AML-193 (cell line): ENCODE results near the gene CAPN10.

Source experiments
- DNase-seq, 2 experiments: peaks; one replicate each; lab custom pipeline; 2025; lab: John Stamatoyannopoulos, UW

Gene CAPN10

DNA sequence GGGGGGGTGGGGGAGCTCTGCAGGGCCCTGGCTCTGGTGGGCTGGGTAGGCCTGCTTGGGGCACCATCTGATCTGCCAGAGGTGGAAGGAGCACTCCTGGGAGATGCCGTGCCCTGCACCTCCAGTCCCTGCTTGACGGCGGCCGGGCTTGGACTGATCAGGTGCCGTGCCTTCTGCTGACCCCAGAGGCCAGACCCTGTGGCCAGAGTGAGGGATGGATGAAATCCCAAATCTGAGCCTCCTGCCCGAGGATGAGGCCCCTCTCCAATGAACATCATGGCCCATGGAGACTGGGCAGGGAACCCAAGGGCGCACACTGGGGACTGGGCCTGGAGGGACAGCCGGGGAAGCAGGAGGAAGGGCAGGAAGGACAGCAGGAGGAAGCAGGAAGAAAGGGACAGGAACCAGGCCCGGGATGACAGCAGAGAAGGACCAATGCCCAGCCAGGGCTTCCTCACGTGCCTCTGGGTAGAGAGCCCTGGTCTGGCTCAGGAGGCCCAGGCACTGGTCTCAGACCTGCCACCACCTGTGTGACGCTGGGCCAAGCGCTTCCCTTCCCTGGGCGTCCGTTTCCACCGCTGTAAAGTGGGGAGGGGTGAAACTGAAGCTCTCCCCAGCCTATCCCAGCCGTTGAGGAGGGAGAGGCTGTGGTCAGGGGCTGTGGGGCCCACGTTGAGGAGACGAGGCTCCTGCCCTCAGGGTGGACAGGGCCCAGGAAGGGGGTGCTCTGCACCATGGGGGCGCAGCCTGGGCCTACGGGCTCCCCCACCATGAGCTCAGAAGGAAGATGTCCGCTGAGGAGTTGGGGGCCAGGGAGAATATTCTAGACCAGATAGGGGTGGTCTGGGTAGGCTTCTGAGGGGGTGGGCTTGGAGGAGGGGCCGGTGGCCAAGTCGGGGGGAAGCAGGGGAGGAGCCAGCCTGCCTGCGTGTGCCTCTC is 37.7 kb downstream of the CAPN10 start:
- DNase-seq: no peak

DNA sequence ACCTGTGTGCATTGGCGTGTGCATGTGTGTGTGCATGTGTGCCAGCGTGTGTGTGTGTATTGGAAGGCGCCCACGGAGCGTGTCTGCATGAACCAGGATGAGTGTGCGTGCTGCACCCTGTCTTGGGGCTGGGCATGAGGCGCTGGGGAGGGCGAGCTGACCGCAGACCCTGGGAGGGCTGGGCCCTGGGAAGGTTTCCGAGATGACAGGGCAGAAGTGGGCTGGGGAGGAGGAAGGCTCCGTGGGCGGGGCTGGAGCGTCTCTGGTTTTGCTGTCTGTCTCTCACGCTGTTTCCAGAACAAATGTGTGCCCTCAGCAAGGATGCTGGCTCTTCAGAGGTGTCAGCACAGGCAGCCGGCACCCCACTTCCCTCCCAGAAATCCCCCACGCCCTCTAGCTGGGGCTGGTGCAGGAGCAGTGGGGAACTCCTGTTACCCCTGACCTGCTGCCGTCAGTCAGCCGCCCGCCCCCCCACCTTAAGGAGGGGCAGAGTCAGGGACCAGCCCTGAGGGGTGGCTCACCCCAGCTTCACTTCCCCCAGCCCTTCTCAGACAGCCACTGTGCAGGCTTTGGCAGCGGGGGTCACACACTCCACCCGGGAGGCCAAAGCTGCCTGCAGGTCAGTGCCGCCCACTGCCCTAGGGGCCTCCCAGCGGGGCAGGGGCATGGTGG is 38.6 kb downstream of the CAPN10 start, which contains the start of gene GPR35:
TSS of gene GPR35 (plus strand) at position 531 of the 672 bp plus-strand sequence. CDS start 4,473 bp downstream, outside the sequence.
- peak; percentile 74 to 82 for DNase-seq

DNA sequence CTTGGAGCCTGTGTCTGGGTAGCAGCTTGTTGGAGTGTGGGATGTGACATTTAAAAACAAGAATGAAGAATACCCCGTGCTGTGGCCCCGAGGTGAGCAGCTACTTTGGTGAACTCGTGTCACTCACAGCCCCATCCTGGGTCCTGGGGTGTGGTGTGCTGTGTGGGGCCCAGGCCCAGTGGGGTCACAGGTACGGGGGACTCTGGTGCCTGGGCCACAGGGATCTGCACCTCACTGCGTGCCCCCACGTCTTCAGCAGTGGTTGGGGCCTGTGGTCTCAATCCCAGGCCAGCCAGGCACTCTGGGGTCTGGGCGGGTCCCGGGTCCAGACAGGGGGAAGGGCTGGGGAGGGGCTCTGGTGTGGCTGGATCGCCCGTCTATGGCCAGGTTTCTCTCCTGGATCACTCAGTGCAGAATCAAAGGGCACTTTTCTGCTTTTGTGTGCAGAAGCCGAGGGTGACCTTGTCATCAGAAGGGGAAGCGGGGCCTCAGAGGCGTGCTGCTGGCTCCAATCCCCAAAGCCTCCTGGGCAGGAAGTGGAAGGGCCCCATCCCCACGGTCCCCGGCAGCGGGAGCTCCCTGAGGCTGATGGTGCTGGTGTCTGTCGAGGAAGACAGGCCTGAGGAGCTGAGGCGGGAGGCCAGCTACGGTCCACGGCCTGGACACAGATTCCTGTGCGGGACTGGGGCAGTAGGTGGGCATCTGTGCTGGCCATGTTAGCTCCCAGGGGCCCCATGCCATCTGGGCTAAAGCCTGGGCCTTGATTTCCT is 40.2 kb downstream of the CAPN10 start:
- DNase-seq: peak; percentile 30 to 39

DNA sequence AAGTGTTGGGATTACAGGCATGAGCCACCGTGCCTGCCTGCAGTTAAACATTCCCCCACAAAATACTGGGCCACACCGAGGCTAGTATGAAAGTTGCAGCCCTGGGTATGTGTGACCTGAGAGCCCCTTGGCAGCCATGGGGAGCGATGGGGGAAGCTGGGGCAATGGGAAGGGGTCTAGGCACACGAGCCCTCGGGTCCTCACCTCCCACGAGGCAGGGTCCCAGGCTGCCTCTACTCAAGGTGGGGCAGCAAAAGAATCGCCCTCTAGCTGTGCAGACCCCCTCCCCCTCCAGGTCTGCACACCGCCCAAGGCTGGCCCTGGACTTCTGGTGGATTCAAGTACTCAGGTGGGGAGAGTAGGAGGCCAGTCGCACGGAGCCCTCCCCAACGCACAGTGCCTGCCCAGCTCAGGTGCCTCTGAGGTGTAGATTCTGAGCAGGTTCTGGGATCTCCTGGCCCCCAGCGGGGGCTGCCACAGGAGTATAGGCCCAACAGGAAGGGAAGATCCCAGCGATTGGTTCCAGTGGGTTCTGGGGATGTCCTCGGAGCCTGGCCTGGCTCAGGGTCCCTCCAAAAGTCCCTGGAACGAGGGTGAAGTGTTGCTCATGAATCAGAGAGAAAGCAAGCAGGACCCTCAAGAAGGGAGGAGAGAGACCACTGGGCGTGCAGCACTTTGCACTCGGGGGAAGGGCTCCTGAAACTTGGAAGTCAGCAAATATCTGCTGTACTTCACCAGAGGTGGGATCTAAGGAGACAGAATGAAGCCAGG is 41.4 kb downstream of the CAPN10 start:
- no peak for DNase-seq

DNA sequence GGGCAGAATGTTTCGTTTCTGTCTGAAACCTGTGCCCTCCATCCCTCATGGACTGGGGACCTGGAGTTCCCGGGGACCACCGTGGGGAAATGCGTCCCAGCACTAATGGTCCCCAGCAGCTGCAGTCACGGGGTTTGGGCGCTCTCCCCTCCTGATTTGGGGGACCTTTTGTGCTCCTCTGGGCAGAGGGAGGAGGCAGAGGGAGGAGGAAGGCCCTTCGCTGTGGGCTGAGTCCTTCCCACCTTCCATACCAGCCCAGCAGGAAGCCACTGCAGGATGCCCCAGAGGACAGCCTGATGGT is 41.9 kb downstream of the CAPN10 start:
- no peak for DNase-seq

DNA sequence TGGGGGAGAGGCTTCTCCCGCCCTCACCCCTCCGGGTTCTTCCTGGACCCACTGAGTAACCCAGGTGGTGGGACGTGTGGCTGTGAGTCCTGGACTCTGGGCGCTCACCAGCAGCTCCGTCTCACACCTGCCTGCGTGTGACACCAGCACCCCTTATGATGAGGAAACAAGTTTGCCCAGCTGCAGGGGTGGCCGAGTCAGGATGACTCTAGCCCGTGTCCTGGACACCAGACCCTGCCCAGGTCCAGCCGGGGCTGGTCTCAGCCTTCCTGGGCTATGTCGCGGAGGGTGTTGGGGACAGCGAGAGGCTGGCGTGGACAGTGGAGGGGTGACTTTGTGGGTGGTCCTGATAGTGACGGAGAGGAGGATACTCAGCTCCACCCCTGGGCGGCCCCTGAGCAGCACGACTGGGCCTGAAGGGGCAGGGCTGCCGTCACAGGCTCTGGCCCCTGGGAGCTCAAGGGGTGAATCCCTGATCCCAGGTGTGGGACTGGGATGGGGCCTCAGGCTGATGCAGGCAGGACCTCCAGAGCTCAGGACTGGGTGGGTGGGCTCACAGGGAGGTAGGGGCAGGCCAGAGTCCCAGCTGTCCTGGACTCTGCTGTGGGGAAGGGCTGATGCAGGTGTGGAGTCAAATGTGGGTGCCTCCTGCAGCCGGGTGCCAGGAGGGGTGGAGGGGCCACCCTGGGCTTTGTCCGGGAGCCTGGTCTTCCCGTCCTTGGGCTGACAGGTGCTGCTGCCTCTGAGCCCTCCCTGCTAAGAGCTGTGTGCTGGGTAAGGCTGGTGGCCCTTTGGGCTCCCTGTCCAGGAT is 42.5 kb downstream of the CAPN10 start:
- no peak for DNase-seq

DNA sequence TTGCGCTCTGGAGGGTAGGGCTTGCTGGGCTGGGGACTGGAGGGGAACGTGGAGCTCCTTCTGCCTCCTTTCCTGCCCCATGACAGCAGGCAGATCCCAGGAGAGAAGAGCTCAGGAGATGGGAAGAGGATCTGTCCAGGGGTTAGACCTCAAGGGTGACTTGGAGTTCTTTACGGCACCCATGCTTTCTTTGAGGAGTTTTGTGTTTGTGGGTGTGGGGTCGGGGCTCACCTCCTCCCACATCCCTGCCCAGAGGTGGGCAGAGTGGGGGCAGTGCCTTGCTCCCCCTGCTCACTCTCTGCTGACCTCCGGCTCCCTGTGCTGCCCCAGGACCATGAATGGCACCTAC is 43.1 kb downstream of the CAPN10 start:
- DNase-seq: no peak

DNA sequence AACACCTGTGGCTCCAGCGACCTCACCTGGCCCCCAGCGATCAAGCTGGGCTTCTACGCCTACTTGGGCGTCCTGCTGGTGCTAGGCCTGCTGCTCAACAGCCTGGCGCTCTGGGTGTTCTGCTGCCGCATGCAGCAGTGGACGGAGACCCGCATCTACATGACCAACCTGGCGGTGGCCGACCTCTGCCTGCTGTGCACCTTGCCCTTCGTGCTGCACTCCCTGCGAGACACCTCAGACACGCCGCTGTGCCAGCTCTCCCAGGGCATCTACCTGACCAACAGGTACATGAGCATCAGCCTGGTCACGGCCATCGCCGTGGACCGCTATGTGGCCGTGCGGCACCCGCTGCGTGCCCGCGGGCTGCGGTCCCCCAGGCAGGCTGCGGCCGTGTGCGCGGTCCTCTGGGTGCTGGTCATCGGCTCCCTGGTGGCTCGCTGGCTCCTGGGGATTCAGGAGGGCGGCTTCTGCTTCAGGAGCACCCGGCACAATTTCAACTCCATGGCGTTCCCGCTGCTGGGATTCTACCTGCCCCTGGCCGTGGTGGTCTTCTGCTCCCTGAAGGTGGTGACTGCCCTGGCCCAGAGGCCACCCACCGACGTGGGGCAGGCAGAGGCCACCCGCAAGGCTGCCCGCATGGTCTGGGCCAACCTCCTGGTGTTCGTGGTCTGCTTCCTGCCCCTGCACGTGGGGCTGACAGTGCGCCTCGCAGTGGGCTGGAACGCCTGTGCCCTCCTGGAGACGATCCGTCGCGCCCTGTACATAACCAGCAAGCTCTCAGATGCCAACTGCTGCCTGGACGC is 43.6 kb downstream of the CAPN10 start:
- DNase-seq: no peak

DNA sequence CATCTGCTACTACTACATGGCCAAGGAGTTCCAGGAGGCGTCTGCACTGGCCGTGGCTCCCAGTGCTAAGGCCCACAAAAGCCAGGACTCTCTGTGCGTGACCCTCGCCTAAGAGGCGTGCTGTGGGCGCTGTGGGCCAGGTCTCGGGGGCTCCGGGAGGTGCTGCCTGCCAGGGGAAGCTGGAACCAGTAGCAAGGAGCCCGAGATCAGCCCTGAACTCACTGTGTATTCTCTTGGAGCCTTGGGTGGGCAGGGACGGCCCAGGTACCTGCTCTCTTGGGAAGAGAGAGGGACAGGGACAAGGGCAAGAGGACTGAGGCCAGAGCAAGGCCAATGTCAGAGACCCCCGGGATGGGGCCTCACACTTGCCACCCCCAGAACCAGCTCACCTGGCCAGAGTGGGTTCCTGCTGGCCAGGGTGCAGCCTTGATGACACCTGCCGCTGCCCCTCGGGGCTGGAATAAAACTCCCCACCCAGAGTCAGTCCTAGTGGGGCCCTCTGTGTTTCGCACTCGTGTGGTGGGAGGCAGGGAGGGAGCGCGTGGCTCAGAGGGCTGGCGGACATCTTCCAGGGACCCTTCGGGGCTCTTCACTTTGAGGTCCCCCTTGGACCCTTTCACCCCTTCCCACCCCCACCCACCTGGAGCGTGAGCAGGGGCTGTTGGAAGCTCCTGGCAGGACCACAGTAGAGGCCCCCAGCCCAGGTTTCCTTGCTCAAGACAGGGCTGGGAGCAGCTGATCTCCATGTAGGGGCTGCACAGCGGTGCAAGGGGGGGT is 44.4 kb downstream of the CAPN10 start:
- DNase-seq: no peak

DNA sequence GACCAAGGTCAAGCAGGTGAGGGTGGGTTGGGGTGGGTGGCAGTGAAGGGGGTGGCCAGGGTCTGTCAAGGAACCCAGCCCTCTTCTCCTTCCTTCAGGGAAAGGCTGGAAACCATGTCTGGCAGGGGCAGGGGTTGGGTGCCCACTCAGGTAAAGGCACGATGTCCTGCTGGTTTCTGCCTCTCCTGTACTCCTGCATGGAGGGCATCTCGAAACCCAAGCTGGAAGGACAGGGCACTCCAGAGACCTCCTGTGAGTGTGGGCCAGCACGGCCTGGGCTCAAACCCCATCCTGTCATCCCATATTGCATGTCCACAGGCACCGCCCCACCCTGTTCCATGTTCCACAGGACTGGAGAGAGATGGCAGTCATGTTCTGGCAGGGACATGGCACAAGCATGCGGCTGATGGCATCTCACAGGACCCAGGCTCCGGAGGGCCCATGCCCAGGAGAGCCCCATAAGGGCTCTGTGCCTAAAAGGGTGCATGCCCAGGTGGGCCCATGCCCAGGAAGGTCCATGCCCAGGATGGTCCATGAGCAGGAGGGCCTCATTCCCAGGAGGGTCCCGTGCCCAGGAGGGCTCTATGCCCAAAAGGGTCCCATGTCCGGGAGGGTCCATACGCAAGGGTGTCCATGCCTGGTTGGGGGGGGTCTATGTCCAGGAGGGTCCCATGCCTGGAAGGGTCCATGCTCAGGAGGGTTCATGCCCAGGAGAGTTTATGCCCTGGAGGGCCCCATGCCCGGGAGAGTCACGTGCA is 45.2 kb downstream of the CAPN10 start:
- no peak for DNase-seq

DNA sequence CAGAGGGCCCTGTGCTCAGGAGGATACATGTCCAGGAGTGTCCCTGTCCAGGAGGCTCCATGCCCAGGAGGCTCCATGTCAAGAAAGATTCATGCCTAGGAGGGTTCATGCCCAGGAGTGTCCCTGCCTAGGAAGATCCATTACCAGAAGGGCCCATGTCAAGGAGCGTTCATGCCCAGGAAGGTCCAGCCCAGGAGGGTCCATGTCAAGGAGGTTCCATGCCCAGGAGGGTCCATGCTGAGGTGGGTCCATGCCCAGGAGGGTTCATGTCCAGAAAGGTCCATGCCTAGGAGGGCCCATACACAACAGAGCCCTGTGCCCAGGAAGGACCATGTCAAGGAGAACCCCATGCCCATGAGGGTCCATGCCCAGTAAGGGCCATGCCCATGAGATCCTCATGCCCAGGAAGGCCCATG is 45.8 kb downstream of the CAPN10 start:
- no peak for DNase-seq

DNA sequence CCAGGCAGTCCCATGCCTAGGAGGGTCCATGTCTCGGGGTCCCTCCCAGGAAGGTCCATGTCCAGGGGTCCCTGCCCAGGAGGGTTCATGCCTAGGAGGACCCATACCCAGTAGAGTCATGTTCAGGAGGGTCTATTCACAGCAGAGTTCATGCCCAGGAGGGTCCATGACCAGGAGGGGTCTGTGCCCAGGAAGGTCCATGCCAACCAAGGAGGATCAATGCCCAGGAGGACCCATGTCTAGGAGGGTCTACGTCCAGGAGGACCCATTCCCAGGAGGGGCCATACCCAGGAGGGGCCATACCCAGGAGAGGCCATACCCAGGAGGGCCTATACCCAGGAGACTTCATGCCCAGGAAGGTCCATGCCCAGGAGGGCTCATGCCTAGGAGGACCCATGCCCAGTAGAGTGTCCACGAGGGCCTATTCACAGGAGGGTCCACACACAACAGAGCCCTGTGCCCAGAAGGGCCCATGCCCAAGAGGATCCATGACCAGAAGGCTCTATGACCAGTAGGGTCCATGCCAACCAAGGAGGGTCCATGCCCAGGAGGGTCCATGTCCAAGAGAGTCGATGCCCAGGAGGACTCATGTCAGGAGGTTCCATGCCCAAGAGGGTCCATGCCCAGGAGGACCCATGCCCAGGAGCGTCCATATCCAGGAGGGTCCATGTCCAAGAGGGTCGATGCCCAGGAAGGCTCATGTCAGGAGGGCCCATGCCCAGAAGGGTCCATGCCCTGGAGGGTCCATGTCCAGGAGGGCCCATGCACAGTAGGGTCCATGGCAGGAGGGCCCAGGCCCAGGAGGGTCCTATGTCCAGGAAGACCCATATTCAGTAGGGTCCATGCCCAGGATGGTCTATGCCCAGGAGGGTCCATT is 48.8 kb downstream of the CAPN10 start:
- no peak for DNase-seq

DNA sequence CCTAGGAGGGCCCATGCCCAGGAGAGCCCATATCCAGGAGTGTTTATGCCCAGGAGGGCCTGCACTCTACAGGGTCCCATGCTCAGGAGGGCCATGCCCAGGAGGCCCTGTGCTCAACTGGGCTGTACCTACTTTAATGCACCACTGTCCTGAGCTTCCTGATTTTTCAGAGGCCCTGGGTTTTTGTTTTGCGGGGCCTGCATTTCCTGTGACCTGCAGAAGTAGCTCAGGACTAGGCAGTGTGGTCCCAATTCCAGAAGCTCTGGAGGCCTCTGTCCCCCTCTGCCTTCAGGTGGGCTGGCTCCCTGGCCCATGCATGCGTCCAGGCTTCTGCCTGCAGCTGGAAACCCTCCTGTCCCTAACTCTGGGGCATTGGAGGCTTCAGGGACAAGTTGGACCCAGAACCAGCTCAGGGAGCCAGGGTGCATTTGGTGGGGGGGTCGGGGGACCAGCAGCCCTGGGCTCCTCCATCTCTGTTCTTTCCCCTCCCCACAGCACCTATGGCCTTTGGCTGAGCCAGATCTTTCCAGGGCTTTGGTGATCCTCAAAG is 49.5 kb downstream of the CAPN10 start:
- no peak for DNase-seq

DNA sequence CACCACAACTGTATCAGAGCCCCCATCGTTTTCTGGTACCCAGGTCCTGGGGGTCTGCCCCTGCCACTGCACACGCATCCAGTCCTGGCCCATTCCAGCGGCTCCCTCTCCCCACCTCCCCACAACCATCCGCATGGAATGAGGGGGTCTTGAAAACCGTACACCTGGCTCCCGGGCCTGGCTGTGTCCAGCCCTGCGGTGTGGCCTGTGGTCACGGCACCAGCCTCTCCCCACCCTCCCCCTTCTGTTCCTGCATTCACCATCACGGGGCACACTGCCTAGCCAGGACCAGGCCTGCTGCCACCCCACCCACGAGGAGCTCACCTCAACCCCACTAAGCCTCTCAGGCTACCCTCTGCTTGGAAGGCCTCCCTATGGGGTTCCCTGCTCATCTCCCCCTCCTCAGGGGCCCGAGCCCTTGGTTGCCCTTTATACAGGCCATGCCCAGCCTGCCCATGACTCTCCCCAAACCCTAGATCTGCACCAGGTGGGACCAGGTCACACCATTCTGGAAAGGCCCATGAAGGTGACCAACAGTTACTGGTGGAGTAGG is 50.1 kb downstream of the CAPN10 start:
- no peak for DNase-seq

DNA sequence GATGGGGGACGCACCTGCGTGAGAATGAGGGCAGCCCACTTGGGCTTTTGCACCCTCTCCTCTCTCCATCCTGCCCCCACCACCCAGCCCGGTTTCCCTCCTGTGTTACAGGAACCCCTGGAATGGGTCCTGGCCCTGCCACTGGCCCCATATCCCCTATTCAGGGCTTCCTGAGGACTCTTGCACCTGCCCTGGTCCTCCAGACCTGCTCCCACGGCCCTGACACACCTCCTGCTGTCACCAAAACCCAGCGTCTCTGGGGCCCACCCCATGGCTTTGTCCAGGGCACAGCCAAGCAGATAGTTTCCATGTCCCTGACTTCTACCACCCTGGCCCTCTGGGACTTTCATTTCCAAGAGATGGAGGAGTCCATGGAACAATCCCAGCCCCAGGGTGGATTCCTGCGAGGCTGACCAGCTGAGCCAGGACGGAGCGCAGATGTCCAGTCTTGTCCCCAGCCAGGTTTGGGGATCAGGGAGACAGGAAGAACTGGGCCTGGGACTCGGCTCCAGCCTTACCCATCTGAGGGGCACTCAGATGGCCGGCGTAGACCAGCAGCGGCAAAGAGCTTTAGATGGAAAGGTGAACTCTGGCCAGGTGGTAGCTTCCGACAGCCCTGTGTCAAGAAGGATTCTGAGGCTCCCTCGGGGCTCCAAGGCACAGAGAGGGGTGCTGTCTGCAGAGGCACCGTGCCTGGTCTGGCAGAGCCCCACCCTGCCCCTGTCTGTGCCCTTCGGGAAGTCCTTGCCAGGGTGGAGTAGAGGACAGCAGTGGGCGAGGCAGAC is 50.8 kb downstream of the CAPN10 start:
- no peak for DNase-seq

DNA sequence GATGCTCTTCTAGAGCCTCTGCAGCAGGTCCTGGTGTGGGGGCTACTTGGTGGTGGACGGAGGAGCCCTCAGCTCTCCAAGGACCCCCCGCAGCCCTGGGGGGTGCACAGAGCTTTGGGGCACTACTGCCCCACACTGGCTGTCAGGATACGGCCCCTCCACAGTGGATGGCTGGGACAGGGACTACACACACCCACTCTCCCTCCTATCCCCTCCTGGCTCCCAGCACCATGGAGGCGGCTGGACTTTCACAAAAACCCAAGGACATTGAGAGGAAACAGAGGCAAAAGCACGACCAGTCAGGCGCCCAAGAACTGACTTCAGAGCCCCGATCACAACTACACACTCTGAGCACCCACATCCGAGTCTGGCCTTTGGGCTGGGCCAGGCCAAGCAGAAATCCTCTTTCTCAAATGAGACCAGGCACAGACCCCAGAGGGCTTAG is 51.4 kb downstream of the CAPN10 start:
- DNase-seq: no peak
